Non-pigmented ciliary epithelial cell (primary cell): ENCODE results near the gene SIGLEC9.
"Not testable (repeated sequence)": the region's sequence is repeated elsewhere in the genome, so short reads cannot be mapped to it uniquely, and the experiment has no call there.

Experiments used
- DNase-seq: peaks from one replicate; pipeline ENCODE4 v3.0.0-alpha.2; 2010; ENCODE audit warnings: low read depth

Gene SIGLEC9

DNA sequence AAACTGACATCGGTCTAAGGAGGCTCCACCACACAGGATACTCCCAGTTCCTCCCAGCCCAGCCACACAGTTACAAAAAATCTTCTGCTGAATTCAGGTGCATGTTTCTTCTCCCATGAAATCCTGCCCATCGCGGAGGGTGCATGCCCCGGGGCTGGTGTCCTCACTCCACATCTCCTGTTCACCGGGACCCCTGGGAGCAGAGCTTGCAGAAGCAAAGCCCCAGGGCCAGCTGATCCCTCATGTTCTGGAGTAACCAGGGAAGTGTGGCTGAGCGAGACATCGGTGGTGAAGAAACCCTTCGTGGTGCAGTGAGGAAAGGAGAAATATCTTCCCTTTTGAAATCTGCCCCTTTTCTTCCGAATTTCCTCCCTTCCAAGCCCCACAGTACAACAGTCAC is 904 bp upstream of the SIGLEC9 start:
- no peak for DNase-seq

DNA sequence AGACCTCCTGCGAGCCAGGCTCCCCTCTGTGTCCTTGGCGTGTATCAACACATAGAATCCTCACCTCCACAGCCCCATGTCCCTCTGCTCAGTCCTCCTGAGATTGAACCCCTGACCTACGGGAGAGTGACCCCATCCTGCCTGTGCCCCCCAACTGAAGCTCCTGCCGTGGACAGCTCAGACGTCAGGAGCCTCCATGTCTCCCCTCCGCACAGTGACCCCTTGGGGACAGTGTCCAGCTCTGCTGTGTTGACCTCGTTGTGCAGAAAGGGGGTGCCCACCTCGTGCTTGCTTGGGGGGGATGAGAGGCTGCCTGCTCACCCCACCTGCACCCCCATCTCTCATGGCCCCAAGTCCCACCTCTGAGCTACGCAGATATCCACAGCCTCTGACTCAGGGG is 490 bp upstream of the SIGLEC9 start:
- DNase-seq = no peak

DNA sequence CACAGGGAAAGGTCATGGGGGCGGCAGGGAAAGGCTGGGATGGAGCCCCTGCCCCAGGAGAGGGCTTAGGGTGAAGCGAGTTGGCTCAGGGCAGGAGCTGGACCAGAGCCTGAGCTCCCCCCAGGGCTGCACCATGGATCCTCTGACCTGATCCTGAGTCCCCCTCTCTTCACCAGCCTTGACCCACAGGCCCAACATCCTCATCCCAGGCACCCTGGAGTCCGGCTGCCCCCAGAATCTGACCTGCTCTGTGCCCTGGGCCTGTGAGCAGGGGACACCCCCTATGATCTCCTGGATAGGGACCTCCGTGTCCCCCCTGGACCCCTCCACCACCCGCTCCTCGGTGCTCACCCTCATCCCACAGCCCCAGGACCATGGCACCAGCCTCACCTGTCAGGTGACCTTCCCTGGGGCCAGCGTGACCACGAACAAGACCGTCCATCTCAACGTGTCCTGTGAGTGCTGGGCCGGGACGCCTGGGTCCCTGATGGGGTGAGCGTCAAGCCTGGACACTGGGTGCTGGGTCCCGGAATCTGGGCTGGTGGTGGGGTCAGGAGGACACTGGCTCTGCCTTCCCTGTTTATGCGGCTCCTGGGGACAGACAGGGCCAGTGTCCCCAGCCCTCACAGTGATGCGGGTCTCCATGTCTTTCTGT is 842 bp downstream of the SIGLEC9 start:
- no peak for DNase-seq

DNA sequence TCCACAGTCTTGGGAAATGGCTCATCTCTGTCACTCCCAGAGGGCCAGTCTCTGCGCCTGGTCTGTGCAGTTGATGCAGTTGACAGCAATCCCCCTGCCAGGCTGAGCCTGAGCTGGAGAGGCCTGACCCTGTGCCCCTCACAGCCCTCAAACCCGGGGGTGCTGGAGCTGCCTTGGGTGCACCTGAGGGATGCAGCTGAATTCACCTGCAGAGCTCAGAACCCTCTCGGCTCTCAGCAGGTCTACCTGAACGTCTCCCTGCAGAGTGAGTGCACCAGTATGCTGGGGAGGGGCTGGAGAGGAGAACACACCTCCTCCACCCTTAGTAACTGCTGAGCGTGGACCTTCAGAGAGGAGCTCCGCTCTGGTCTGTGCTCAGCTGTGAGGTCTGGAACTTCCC is 2.3 kb downstream of the SIGLEC9 start:
- no peak for DNase-seq

DNA sequence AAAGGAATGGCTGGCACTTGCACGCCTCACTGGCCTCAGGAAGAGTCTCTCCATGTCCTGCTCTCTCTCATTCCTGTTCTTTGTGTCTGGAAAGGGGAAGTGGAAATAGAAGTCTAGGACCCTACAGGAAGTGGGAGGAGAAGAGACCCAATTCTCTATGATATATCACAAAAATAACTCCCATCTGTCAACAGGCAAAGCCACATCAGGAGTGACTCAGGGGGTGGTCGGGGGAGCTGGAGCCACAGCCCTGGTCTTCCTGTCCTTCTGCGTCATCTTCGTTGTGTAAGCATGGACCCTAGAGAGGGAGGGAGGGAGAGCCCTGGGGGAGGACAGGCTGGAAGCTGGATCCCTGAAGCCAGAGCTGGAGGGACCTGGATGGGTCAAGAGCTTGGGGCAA is 3.0 kb downstream of the SIGLEC9 start:
- DNase-seq = no peak

DNA sequence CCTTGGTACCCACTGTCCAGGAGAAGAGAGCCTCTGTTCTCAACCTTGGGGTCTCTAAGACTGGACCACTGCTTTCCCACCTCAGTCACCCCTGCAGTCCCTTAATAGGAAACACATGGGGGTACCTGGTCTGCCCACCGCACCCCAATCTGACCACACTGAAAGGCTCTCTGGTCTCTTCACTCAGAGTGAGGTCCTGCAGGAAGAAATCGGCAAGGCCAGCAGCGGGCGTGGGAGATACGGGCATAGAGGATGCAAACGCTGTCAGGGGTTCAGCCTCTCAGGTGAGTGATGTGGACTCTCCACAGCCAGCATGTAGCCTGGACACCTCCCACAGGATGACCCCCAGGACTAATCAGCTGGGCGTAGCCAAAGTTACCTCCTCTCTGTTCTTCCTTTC is 3.5 kb downstream of the SIGLEC9 start:
- no peak for DNase-seq

DNA sequence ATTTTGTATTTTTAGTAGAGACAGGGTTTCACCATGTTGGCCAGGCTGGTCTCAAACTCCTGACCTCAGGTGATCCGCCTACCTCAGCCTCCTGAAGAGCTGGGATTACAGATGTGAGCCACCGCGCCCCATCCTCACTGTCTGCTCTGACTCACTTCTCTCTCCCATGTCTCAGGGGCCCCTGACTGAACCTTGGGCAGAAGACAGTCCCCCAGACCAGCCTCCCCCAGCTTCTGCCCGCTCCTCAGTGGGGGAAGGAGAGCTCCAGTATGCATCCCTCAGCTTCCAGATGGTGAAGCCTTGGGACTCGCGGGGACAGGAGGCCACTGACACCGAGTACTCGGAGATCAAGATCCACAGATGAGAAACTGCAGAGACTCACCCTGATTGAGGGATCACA is 5.0 kb downstream of the SIGLEC9 start:
- DNase-seq = no peak

DNA sequence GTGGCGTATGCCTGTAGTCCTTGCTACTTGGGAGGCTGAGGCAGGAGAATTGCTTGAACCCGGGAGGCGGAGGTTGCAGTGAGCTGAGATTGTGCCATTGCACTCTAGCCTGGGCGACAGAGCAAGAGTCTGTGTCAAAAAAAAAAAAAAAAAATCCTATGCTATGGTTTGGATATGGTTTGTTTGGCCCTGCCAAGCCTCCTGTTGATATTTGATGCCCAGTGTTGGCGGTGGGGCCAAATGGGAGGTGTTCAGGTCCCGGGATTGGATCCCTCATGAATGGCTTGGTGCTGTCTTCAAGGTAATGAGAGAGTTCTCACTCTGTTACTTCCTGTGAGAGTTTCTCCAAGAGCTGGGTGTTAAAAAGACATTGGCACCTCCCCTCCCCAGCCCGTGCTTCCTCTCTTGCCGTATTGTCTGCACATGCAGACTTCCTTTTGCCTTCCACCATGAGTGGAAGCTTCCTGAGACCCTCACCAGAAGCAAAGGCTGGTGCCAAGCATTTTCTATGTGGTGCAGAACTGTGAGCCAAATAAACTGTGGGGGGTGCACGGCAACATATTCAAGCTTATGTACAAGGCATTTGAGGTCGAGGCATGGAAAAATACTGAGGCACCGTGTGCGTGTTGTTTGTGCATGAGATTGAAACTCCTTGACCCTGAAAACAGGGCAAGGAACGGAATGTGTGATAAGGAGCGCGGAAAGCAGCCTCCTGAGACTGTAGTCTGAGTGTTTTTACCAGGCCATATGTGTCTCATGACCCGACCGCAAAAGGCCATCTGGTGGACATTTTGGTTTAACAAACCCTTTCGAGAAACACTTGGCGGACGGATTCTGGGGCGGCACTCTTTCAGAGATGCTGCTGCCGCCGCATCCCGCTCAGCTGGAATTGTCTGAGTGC is 7.3 kb downstream of the SIGLEC9 start:
- DNase-seq = no peak

DNA sequence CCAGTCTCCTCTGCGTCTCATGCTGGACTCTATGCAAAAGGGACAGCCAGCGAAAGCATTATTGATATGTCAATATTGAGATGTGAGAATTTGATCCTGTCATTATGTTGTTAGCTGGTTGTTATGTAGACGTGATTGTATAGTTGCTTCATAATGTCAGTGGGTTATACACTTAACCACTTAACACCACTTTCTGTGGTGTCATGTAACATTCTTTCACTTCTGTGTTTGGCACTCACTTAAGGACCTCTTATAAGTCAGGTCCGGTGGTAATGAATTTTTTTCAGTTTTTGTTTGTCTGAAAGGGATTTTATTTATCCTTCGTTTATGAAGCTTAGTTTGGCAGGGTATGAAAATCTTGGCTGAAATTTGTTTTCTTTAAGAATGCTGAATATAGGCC is 10.3 kb downstream of the SIGLEC9 start:
- no peak for DNase-seq

DNA sequence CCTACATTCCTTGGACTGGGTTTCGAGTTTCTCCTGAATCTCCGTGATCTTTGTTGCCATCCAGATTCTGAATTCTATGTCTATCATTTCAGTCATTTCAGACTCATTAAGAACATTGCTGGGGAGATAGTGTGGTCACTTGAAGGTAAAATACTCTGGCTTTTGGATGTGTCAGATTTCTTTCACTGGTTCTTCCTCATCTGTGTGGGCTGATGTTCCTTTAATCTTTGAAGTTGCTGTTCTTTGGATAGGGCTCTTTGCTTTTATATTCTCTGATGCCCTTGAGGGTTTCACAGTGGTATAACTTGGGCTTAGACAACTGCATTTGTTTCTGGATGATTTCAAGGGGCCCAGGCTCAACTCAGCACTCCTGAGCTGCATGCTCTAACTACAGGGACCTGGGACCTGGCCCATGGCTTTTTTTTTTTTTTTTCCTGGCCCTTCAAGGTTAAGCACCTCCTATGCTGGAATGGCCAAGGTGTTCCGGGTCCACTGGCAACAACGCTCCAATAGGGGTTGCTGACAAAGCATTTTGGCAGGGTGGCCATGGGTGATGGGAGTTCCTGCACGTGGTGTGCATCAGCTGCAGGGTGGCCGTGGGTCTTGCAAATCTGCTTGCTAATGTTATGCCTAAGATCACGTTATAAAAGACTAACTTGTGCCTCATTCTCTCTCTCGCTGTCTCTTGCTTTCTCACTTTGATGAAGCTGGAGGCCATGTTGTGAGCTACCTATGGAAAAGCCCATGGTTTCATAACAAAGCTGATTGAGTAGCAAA is 11.5 kb downstream of the SIGLEC9 start:
- DNase-seq = no peak

DNA sequence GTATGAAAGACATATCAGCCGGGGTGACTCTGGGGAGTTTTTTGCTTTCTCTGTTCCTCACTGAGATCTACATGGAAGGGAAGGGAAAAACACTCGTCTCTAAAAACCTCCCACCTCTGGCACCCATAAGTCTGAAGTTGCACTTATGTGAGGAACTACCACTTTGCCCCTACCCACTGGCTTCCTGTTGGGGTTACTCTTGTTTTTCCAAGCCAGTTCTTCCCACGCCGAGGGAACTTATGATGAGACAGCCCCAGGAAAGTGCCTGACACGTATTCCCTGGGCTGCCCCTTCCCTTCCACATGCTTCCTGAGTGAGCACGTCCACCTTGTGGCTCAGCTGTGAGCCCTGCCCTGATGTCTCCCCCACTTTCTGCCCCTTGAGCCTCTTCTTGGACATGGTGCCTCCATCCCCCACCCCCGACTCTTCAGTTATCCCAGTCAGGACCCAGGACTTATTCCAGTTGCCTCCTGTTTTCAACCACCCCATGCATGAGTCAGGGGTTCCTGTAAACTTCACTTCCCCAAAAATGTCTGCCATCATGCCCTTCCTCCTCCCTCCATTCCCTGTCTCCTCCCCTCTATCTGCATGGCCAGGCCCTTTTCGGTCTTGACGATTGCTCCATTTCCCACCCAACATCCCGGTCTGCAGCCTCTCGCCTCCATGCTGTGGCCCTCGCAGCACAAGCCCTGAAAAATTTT is 12.3 kb downstream of the SIGLEC9 start:
- no peak for DNase-seq

DNA sequence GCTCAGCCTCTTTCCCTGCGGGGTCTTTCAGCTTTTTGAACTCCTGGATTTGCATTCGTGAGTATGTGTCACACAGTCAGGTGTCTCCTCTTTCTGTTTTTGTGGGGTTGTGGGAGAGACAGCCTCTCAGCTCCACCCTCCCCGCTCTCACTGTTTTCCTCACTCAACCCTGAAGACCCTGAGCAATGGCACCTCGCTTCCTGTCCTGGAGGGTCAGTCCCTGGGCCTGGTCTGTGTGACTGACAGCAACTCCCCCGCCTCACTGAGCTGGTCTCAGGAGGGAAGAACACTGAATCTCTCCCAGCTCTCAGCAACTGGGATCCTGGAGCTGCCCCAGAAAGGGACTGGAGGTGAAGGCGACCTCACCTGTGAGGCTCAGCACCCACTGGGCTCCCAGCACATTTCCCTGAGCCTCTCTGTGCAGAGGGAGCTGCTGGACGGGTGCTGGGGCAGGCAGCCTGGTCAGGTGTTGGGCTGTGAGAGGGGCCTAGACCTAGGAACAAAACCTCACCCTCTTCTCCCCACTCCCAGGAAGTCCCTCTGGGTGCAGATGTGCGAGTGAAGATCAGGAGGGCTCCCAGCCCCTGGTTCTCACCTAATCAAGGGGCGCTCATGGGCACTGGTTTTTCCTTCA is 13.2 kb downstream of the SIGLEC9 start:
- no peak for DNase-seq

DNA sequence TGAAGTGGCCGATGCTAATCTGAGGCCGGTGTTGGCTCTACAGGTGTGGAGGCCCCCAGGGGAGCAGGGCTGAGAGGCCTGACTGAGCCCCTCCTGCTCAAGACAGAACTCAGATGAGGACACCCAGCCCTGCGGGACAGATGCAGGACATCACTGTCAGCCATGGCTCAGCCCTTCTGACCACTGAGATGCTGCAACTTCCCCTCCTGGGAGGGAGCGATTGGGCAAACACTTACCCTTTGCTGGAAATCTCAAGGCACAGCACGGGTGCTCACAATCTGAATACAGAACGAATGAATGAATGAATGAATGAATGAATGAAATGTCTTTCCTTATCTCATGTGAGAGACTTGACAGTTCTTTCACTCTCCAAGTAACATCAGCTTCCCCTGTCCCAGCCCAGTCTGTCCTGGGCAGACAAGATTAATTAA is 13.9 kb downstream of the SIGLEC9 start:
- no peak for DNase-seq

DNA sequence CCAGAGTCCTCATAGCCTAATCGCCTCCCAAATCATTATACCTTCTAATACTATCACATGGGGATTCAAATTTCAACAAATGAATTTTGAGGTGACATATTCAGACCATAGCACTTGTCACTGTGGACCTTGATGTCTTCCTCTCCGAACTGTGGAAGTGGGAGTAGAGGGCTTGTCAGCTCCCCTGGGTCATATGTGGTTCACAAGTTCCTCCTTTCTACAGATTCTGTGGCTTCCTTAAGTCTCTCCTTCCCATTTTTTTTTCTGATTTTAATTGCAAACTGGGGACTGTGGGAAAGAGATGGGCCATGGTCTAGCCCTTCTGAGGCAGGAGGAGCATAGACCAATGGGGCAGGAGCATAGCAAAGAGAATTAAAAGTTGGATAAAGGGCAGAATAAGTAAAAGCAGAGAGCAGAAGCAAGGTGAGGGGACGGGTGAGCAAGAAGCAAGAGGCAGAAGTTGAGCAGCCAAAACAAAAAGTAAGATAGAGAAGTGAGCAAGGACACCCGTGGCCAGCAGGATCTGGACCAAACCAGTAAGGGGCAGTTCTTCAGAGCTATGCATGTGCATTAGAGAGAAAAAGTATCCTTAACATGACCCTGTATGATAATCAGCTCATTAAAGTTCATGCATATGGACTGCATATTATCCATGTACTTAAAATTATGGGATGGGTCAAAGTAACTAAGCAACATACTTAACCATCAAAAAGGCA is 14.8 kb downstream of the SIGLEC9 start:
- DNase-seq = no peak

DNA sequence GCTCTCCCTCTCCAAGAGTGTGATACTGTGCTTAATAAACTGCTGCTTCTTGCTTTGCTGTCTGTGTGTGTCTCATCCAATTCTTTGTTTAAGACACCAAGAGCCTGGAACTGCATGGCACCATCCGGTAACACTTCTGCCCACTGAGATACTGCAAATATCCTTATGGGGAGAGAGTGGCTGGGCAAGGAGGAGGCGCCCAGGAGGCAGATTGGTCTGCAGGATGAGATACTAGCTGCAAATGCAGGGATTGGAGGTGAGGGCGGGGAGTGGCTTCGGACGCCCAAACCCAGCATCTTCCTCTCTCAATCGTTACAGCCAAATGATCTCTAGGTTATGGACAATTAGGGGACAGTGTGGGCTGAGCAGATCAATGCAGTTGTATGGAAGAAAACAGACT is 15.7 kb downstream of the SIGLEC9 start:
- no peak for DNase-seq

DNA sequence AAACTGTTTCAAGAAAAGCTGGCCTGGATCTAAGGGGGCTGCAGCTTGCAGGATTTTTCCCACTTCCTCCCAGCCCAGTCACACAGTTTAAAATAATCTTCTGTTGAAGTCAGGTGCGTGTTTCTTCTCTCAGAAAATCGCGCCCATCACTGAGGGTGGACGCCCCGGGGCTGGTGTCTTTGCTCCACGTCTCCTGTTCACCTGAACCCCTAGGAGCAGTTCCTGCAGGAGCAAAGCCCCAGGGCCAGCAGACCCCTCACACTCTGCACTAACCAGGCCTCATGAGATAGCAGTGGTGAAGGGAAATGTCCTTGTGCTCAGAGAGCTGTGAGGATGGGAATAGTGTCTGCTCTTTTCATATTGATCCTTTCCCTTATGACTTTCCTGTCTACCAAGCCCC is 16.5 kb downstream of the SIGLEC9 start:
- DNase-seq = no peak

DNA sequence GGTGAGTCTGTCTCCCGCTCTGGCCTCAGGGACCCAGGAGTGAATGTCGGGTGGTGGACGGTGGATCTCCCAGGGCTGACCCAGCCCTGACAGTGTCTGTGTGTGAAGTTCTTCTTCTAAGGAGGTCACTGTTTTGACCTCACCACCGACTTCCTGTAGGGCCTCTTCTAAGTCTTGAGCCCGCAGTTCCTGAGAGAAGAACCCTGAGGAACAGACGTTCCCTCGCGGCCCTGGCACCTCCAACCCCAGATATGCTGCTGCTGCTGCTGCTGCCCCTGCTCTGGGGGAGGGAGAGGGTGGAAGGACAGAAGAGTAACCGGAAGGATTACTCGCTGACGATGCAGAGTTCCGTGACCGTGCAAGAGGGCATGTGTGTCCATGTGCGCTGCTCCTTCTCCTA is 17.4 kb downstream of the SIGLEC9 start, which contains the start of gene SIGLEC7:
Gene SIGLEC7, plus strand, starts transcription at position 183 of the 400 bp plus-strand sequence. Its CDS starts 69 bp downstream, at position 252.
- no peak for DNase-seq

DNA sequence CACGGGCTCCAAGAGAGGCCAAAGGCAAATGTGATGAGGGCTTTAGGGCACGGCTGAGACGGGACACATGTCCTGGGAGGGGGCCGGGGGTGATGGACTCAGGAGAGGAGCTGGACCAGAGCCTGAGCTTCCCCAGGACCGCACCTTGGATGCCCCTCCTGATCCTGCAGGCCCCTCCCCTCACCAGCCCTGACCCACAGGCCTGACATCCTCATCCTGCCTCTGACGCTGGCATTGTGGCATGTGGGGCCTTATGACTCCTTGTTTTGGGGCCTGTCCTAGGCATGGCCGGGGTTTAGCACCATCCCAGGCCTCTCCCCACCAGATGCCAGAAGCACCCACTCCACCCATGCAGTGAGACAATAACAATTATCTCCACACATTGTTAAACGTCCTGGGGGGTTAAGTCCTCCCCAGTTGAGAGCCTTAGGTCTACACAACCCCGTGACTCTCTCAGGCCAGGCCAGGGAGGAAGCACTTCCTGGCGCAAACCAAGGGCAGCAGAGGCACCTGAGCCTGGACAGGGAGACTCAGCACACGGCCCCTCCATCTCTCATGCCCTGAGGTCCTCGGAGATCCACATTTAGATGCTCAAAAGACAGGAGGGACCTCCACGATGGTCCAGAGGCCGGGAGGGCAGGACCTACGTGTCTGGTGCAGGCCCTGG is 18.2 kb downstream of the SIGLEC9 start:
- not testable (repeated sequence) for DNase-seq

DNA sequence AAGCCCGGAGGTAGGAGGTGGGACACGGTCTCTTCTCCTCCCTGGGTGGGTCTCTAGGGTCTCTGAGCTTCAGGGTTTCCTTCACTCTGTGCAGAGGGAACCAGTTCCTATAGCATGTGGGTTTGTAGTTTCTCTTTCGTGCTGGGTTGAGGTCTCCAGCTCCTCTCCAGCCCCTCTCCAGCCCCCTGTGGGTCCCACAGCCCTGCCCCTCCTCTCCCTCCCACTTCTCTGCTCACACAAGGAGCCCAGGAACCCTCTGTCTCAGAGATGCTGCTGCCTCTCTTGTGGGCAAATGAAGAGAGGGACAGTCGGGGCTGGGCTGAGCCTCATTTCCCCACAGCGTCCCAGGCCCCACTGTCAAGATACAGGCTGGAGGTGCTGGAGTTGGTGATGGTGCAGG is 18.8 kb downstream of the SIGLEC9 start:
- no peak for DNase-seq

DNA sequence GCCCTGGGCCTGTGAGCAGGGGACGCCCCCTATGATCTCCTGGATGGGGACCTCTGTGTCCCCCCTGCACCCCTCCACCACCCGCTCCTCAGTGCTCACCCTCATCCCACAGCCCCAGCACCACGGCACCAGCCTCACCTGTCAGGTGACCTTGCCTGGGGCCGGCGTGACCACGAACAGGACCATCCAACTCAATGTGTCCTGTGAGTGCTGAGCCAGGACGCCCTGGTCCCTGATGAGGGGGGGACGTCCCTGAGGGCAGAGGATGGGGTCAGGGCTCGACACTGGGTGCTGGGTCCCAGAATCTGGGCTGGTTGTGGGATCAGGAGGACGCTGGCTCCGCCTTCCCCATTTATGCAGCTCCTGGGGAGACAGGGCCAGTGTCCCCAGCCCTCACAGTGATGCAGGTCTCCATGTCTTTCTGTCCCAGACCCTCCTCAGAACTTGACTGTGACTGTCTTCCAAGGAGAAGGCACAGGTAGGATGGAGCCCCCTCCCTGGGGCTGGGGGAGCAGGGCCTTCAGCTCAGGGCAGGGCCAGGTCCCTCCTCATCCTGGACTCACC is 19.9 kb downstream of the SIGLEC9 start:
- no peak for DNase-seq
